Left ventricle myocardium inferior (tissue), 1 donor: Measurements from ENCODE around the gene PWWP2B. TPM values are rescaled to one million over a fixed set of nuclear protein-coding genes. Genes with fewer than 3 reads are reported as not detected.

ENCODE experiments used
- DNase-seq: peaks from one replicate; pipeline ENCODE4 v3.0.0-alpha.2; 2020
- H3K27ac ChIP-seq: fragments of 200-600 bp; replicated peaks from 2 replicates; pipeline ENCODE4 v1.8.0; 2021
- H3K27me3 ChIP-seq: fragments of 200-600 bp; 2 replicates; pipeline ENCODE4 v1.8.0; 2021; ENCODE audit warnings: low read depth
- H3K36me3 ChIP-seq: fragments of 200-600 bp; 2 replicates; pipeline ENCODE4 v1.8.0; 2021
- H3K4me1 ChIP-seq: fragments of 200-600 bp; 2 replicates; pipeline ENCODE4 v1.8.0; 2021
- H3K4me3 ChIP-seq: fragments of 200-600 bp; 2 replicates; pipeline ENCODE4 v1.8.0; 2021; ENCODE audit warnings: mild to moderate bottlenecking, moderate library complexity
- H3K9me3 ChIP-seq: fragments of 200-600 bp; replicated peaks from 2 replicates; pipeline ENCODE4 v1.8.0; 2021
- CTCF ChIP-seq: fragments of 200-600 bp; IDR thresholded peaks from 2 replicates; pipeline ENCODE4 v1.8.0; 2021; ENCODE audit warnings: antibody characterized with exemption, mild to moderate bottlenecking, borderline replicate concordance
- intact Hi-C: fragments of 100-400 bp; cut with micrococcal nuclease; formaldehyde crosslinking; loops from one replicate; pipeline ENCODE4 v1.11.0; 2022
- total RNA-seq: library from RNA; stranded (reverse); fragmentation: NEBNext Ultra II Directional; extraction: Animal tissue kit (Norgen Biotek cat#: 25700); gene quantifications from one replicate; pipeline ENCODE4 v1.2.1, GENCODE V29; 2021
- donor health status: DM: no; HTN: yes; CAD: no; lungs with severe emphysema.

The PWWP2B gene
- total RNA-seq, 1 donor from 2014 or later, result 17.2 TPM

GRCh38 chr10:132417257-132417910, 20.4 kb downstream of the PWWP2B start:
- peaks cover 74% of the 10 kb centered on the region for H3K4me1 ChIP-seq
- no peak for TF ChIP-seq CTCF
- H3K27me3 ChIP-seq, result no peaks in the 10 kb centered on the region
- H3K36me3 ChIP-seq, result no peaks in the 10 kb centered on the region
- intact Hi-C loops, result no loop called here
- peak overlapping the region; percentile 73 for H3K27ac ChIP-seq
- H3K4me3 ChIP-seq, result no peak overlapping the region
- no peak for DNase-seq
- no peaks in the 10 kb centered on the region for H3K9me3 ChIP-seq

- Histone ChIP-seq H3K4me3 (no peak overlapping the region), H3K36me3 (no peaks in the 10 kb centered on the region), H3K4me1 (peaks cover 74% of the 10 kb centered on the region), H3K27me3 (no peaks in the 10 kb centered on the region), H3K9me3 (no peaks in the 10 kb centered on the region), H3K27ac (peak overlapping the region; percentile 73)
- intact Hi-C loops, result no loop called here
- no peak for DNase-seq
- no peak for TF ChIP-seq CTCF
These were observed 21.0 kb downstream of the PWWP2B start for GRCh38 chr10:132417957-132418441.

DNA sequence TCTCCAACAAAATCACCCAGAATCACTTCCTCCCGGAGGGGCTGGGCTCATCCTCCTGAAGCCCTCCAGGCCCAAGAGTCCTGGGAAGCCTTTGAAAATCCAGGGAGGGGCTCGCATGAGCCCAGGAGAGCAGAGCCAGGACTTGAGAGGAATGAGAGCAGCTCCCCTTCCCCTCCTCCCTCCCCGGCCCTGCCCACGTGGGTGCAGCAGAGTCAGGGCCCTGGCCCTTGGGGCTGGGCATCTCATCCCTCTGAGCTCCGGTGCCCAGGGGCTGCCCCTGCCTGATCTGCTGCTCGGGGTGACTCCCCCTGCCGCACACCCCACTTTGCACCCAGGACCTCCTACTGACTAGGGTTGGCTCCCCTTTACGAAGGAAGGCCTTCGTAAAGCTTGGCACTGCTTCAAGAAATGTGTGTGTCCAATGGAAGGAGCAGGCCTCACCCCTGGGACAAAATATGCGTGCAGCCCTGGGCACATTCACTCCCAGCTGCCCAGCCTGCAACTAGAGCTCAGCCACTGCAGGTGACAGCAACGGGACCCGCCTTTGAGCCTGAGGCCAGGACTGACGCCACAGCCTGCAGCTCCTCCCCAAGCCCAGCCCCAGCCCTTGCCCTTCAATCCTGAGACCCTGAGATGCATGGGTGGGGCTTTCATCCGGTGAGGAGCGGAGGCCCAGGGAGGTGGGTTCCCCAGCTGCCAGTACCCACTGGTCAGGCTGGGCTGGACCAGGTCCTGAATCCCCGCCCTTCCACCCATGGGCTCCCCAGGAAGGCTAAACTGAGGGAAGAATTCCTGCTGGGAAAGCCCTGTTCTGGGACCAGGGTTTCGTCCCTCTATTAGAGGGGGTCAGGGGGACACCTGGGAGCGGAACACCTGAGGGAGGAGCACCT, 21.8 kb downstream of the PWWP2B start:
- H3K27ac ChIP-seq, result peak overlapping the region; percentile 73
- intact Hi-C loops, result no loop called here
- H3K36me3 ChIP-seq, result no peaks in the 10 kb centered on the region
- no peaks in the 10 kb centered on the region for H3K27me3 ChIP-seq
- no peak overlapping the region for H3K4me3 ChIP-seq
- TF ChIP-seq CTCF, result no peak
- no peak for DNase-seq
- no peaks in the 10 kb centered on the region for H3K9me3 ChIP-seq
- H3K4me1 ChIP-seq, result peaks cover 72% of the 10 kb centered on the region

DNA sequence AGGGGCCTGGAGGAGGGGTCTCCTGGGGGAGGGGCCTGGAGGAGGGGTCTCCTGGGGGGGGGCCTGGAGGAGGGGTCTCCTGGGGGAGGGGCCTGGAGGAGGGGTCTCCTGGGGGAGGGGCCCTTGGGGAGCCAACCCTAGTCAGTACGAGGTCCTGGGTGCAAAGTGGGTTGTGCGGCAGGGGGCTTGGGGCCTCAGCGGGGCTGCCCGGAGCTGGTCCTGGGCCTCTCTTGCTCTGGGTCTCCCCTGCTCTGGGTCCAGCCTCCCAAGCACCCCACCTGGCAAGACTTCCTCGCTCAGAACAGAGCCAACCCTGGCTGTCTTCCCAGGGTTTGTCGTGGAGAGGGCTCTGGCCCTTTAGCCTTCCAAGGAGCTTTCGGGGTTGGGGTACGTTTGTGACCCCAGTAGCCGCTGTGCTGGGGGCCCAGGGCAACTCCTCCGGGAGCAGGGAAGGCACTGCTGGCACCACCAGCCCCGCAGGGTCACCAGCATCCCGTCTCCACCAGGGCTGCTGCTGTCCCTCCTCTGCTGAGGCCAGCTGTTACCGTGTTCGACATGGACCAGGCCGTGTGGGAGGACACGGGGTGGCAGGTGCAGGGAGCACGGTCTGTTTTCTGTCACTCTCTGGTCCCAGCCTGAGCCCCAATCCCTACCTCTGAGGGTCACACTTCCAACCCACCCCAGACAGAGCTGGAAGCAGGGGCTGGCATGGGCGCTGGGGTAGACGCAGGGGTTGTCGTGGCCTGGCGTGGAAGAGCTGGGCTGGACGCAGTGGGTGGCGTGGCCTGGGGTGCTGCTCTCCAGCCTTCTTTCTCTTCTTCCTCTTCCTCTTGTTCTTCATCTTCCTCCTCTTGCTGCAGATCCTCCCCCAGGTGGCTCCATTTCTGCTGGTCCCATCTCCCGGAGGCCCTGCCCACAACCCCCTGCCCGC, 22.8 kb downstream of the PWWP2B start:
- no peak overlapping the region for H3K4me3 ChIP-seq
- intact Hi-C loops, result no loop called here
- H3K27me3 ChIP-seq, result no peaks in the 10 kb centered on the region
- no peaks in the 10 kb centered on the region for H3K36me3 ChIP-seq
- DNase-seq, result no peak
- no peak for TF ChIP-seq CTCF
- H3K9me3 ChIP-seq, result no peaks in the 10 kb centered on the region
- H3K4me1 ChIP-seq, result peaks cover 69% of the 10 kb centered on the region
- H3K27ac ChIP-seq, result peak overlapping the region; percentile 92

GRCh38 chr10:132420469-132420980, 23.5 kb downstream of the PWWP2B start:
- Histone ChIP-seq H3K36me3 (no peaks in the 10 kb centered on the region), H3K4me3 (no peak overlapping the region), H3K4me1 (peaks cover 69% of the 10 kb centered on the region), H3K9me3 (no peaks in the 10 kb centered on the region), H3K27ac (peak overlapping the region; percentile 92), H3K27me3 (no peaks in the 10 kb centered on the region)
- intact Hi-C loops, result no loop called here
- TF ChIP-seq CTCF, result no peak
- DNase-seq, result no peak
